Spleen (tissue), 7 donors: ENCODE measurements around the gene ACSM2B.

ENCODE experiments used
- POLR2A ChIP-seq, 3 donors: fragments of 450-650 bp; IDR thresholded peaks; one replicate each; pipeline ENCODE4 v1.5.1; 2017; ENCODE audit warnings: antibody characterized with exemption in 3 of 3, mild to moderate bottlenecking in 1 of 3
- POLR2AphosphoS5 ChIP-seq, 3 donors: sonication (generic); formaldehyde crosslinking; IDR thresholded peaks; one replicate each; pipeline ENCODE4 v1.5.1; 2017; ENCODE audit warnings: antibody characterized with exemption in 3 of 3
- TF ChIP-seq, protein P1 (sequence below), 11 experiments: fragments of 200-600 bp in 7 of 11; fragments of 450-650 bp in 4 of 11; sonication (generic) in 4 of 11; IDR thresholded peaks in 8 of 11; conservative IDR thresholded peaks in 3 of 11; 1 replicate in 7 of 11; 2 replicates in 4 of 11; pipeline versions ENCODE4 v1.4.0 to v1.8.0; 2016 to 2021; ENCODE audit warnings: antibody characterized with exemption in 11 of 11, inconsistent platforms in 4 of 11, mild to moderate bottlenecking in 1 of 11
- donor health status: DM: no; HTN: no; CAD: no; lungs with moderate emphysema.
- donor health status: DM: no; HTN: no; CAD: no.
- donor health status: DM: no; HTN: no; CAD: no.

DNA sequence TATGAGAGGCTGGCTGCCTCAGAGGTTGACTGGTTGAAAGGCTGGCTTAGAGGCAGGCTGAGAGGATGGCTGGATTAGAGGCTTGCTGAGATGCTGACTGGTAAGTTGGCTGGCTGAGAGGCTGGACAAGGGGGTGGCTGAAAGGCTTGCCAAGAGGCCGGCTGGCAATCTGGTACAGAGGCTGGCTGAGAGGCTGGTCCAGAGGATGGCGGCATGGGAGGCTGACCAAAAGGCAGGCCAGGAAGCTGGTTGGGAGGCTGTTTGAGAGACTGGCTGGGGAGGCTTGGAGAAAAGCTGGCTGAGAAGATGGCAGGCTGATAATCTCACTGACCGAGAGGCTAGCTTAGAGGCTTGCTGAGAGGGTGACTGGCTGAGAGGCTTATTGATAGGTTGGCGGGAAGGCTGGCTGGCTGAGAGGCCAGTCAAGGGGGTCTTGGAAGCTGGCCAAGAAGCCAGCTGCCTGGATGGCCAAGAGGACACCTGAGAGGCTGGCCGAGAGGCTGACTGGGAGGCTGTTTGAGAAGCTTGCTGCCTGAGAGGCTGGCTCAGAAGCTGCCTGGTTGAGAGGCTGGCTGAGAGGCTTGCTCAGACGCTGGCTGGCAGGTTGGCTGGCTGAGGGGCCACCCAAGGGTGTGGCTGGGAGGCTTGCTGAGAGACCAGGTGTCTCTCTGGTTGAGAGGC is 34.2 kb upstream of the ACSM2B start:
- TF ChIP-seq, protein P1, sequence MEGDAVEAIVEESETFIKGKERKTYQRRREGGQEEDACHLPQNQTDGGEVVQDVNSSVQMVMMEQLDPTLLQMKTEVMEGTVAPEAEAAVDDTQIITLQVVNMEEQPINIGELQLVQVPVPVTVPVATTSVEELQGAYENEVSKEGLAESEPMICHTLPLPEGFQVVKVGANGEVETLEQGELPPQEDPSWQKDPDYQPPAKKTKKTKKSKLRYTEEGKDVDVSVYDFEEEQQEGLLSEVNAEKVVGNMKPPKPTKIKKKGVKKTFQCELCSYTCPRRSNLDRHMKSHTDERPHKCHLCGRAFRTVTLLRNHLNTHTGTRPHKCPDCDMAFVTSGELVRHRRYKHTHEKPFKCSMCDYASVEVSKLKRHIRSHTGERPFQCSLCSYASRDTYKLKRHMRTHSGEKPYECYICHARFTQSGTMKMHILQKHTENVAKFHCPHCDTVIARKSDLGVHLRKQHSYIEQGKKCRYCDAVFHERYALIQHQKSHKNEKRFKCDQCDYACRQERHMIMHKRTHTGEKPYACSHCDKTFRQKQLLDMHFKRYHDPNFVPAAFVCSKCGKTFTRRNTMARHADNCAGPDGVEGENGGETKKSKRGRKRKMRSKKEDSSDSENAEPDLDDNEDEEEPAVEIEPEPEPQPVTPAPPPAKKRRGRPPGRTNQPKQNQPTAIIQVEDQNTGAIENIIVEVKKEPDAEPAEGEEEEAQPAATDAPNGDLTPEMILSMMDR (IDR thresholded peaks at IDR 0.05 in 8 of 11, conservative IDR thresholded peaks at IDR 0.05 in 3 of 11), result no peak
- no peak for TF ChIP-seq POLR2AphosphoS5 (IDR thresholded peaks at IDR 0.05)
- no peak for TF ChIP-seq POLR2A (IDR thresholded peaks at IDR 0.05)
